ENCODE data around the gene LRRFIP2. TPM values are rescaled to one million over a fixed set of nuclear protein-coding genes. Genes with fewer than 3 reads are reported as not detected.
A peak's percentile ranks its signal among the peaks of the same experiment; 100 is the strongest.

The LRRFIP2 gene
- total and polyA plus RNA-seq, 2 donors (not counting 1 experiment from before 2014, with no cell fraction given), result 83.7 to 149 TPM

GRCh38 chr3:37171144-37171543, 3.2 kb downstream of the LRRFIP2 start:
- TF ChIP-seq CTCF (conservative IDR thresholded peaks at IDR 0.05 in 1 of 2, IDR thresholded peaks at IDR 0.05 in 1 of 2; ENCODE audit: low read depth in 1 of 2, low read length in 2 of 2) (no peak), EZH2 (IDR thresholded peaks at IDR 0.05; ENCODE audit: low read length, missing control alignments) (no peak)
- Histone ChIP-seq H3K9ac (ENCODE audit: insufficient read depth, low read length) (no peak overlapping the region), H3K4me2 (ENCODE audit: extremely low read depth, insufficient read depth, low read length) (no peak overlapping the region), H3K36me3 (ENCODE audit: control insufficient read depth, insufficient read depth, low read length) (no peaks in the 10 kb centered on the region), H3K9me3 (ENCODE audit: control insufficient read depth, insufficient read depth, low read depth, low read length) (no peaks in the 10 kb centered on the region), H3K4me3 (replicated peaks in 1 of 4; ENCODE audit: control extremely low read depth in 1 of 4, insufficient read depth in 1 of 4, low read depth in 3 of 4, low read length in 4 of 4) (no peak overlapping the region), H3K4me1 (ENCODE audit: control insufficient read depth, extremely low read depth, insufficient read depth, low read length) (peaks cover 10% of the 10 kb centered on the region), H3K27ac (ENCODE audit: insufficient read depth, low read length) (peak overlapping the region; percentile 15), H4K20me1 (ENCODE audit: control insufficient read depth, extremely low read depth, insufficient read depth, low read length) (no peaks in the 10 kb centered on the region), H3K79me2 (ENCODE audit: control insufficient read depth, insufficient read depth, low read length) (peaks cover 94% of the 10 kb centered on the region), H3K27me3 (ENCODE audit: control insufficient read depth, insufficient read depth, low read length) (no peaks in the 10 kb centered on the region), H2AFZ (ENCODE audit: low read length) (no peak overlapping the region)
- DNase-seq (ENCODE audit: low read depth in 2 of 2), result peak in 1 of 2 donors; percentile 21

- no peaks in the 10 kb centered on the region for H3K36me3 ChIP-seq (ENCODE audit: control insufficient read depth, insufficient read depth, low read length)
- peaks cover 10% of the 10 kb centered on the region for H3K4me1 ChIP-seq (ENCODE audit: control insufficient read depth, extremely low read depth, insufficient read depth, low read length)
- H3K79me2 ChIP-seq (ENCODE audit: control insufficient read depth, insufficient read depth, low read length), result peaks cover 91% of the 10 kb centered on the region
- no peaks in the 10 kb centered on the region for H3K27me3 ChIP-seq (ENCODE audit: control insufficient read depth, insufficient read depth, low read length)
- no peak overlapping the region for H2AFZ ChIP-seq (ENCODE audit: low read length)
- peak overlapping the region; percentile 15 for H3K27ac ChIP-seq (ENCODE audit: insufficient read depth, low read length)
- no peak overlapping the region for H3K9ac ChIP-seq (ENCODE audit: insufficient read depth, low read length)
- no peak overlapping the region for H3K4me3 ChIP-seq (replicated peaks in 1 of 4; ENCODE audit: control extremely low read depth in 1 of 4, insufficient read depth in 1 of 4, low read depth in 3 of 4, low read length in 4 of 4)
- H3K4me2 ChIP-seq (ENCODE audit: extremely low read depth, insufficient read depth, low read length), result peak overlapping the region; percentile 9
- DNase-seq (ENCODE audit: low read depth in 2 of 2), result no peak
- TF ChIP-seq EZH2 (IDR thresholded peaks at IDR 0.05; ENCODE audit: low read length, missing control alignments) (no peak), CTCF (conservative IDR thresholded peaks at IDR 0.05 in 1 of 2, IDR thresholded peaks at IDR 0.05 in 1 of 2; ENCODE audit: low read depth in 1 of 2, low read length in 2 of 2) (no peak)
- no peaks in the 10 kb centered on the region for H4K20me1 ChIP-seq (ENCODE audit: control insufficient read depth, extremely low read depth, insufficient read depth, low read length)
- H3K9me3 ChIP-seq (ENCODE audit: control insufficient read depth, insufficient read depth, low read depth, low read length), result no peaks in the 10 kb centered on the region
Observed at GRCh38 chr3:37170513-37170912, 3.9 kb downstream of the LRRFIP2 start.

- Histone ChIP-seq H3K4me1 (ENCODE audit: control insufficient read depth, extremely low read depth, insufficient read depth, low read length) (peaks cover 10% of the 10 kb centered on the region), H3K4me2 (ENCODE audit: extremely low read depth, insufficient read depth, low read length) (peak overlapping the region; percentile 51), H2AFZ (ENCODE audit: low read length) (no peak overlapping the region), H3K36me3 (ENCODE audit: control insufficient read depth, insufficient read depth, low read length) (no peaks in the 10 kb centered on the region), H3K4me3 (replicated peaks in 1 of 4; ENCODE audit: control extremely low read depth in 1 of 4, insufficient read depth in 1 of 4, low read depth in 3 of 4, low read length in 4 of 4) (peak overlapping the region in 1 of 4 experiments; percentile 10), H3K27ac (ENCODE audit: insufficient read depth, low read length) (peak overlapping the region; percentile 13), H3K79me2 (ENCODE audit: control insufficient read depth, insufficient read depth, low read length) (peaks cover 89% of the 10 kb centered on the region), H4K20me1 (ENCODE audit: control insufficient read depth, extremely low read depth, insufficient read depth, low read length) (no peaks in the 10 kb centered on the region), H3K9ac (ENCODE audit: insufficient read depth, low read length) (no peak overlapping the region), H3K27me3 (ENCODE audit: control insufficient read depth, insufficient read depth, low read length) (no peaks in the 10 kb centered on the region), H3K9me3 (ENCODE audit: control insufficient read depth, insufficient read depth, low read depth, low read length) (no peaks in the 10 kb centered on the region)
- no peak for TF ChIP-seq CTCF (conservative IDR thresholded peaks at IDR 0.05 in 1 of 2, IDR thresholded peaks at IDR 0.05 in 1 of 2; ENCODE audit: low read depth in 1 of 2, low read length in 2 of 2)
- TF ChIP-seq EZH2 (IDR thresholded peaks at IDR 0.05; ENCODE audit: low read length, missing control alignments), result no peak
- peak in 1 of 2 donors; percentile 93 for DNase-seq (ENCODE audit: low read depth in 2 of 2)
Observed at GRCh38 chr3:37170060-37170459, 4.3 kb downstream of the LRRFIP2 start.

All from fibroblast of lung (primary cell).